Measurements from ENCODE around the gene CCDC157. TPM values are rescaled to one million over a fixed set of nuclear protein-coding genes. Genes with fewer than 3 reads are reported as not detected.
"Not testable (repeated sequence)": the region's sequence is repeated elsewhere in the genome, so short reads cannot be mapped to it uniquely, and the experiment has no call there.

Gene CCDC157
- total RNA-seq, 1 donor = 1.3 TPM

- DNase-seq (ENCODE audit: low read depth) = no peak
- TF ChIP-seq, protein P1, sequence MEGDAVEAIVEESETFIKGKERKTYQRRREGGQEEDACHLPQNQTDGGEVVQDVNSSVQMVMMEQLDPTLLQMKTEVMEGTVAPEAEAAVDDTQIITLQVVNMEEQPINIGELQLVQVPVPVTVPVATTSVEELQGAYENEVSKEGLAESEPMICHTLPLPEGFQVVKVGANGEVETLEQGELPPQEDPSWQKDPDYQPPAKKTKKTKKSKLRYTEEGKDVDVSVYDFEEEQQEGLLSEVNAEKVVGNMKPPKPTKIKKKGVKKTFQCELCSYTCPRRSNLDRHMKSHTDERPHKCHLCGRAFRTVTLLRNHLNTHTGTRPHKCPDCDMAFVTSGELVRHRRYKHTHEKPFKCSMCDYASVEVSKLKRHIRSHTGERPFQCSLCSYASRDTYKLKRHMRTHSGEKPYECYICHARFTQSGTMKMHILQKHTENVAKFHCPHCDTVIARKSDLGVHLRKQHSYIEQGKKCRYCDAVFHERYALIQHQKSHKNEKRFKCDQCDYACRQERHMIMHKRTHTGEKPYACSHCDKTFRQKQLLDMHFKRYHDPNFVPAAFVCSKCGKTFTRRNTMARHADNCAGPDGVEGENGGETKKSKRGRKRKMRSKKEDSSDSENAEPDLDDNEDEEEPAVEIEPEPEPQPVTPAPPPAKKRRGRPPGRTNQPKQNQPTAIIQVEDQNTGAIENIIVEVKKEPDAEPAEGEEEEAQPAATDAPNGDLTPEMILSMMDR (IDR thresholded peaks at IDR 0.05; ENCODE audit: insufficient read depth, low read depth, low read length) = no peak
- H3K4me3 ChIP-seq (ENCODE audit: low read depth, low read length) = no peak overlapping the region
Measured at GRCh38 chr22:30332994-30333706, 23.7 kb upstream of the CCDC157 start.

DNA sequence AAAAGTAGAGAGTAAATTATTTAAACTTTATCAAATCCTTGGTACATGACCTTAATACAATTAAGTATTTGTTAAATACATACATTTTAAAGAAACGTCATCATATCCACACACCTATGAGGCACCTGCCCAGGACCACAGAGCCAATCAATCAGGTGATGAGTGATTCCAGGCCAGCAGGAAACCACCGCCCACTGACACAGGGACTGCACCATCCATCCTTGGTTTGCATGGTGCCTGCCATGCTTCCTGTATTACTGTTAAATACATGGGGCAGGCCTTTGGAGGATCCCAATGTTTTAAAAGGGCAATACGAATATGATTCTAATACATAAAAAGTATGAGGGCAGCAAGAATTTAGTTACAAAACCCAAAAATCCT is 23.1 kb upstream of the CCDC157 start:
- H3K4me3 ChIP-seq (ENCODE audit: low read depth, low read length) = no peak overlapping the region
- no peak for DNase-seq (ENCODE audit: low read depth)
- TF ChIP-seq, protein P1 (IDR thresholded peaks at IDR 0.05; ENCODE audit: insufficient read depth, low read depth, low read length) = no peak

GRCh38 chr22:30334646-30335045 is 22.2 kb upstream of the CCDC157 start:
- no peak overlapping the region for H3K4me3 ChIP-seq (ENCODE audit: low read depth, low read length)
- DNase-seq (ENCODE audit: low read depth) = no peak
- TF ChIP-seq, protein P1 (IDR thresholded peaks at IDR 0.05; ENCODE audit: insufficient read depth, low read depth, low read length) = no peak

DNA sequence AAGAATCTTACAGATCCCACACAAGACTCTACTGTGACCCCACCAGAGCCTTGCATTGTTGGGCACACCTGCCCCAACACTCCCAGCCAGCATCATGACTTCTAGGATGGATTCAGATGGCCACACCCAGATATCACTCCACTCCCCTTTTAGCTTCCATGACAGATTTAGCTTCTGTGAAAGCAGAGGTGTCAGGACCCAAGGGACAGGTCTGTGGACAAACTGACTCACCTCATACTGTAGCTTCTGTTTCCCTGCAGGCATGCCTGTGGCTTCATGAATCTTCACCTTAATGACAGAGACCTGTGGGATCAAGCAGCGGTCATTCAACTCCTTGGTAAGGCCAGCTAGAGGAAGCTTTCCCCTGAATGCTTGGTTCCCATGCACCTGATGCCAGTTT is 21.6 kb upstream of the CCDC157 start:
- TF ChIP-seq, protein P1 (IDR thresholded peaks at IDR 0.05; ENCODE audit: insufficient read depth, low read depth, low read length) = no peak
- no peak for DNase-seq (ENCODE audit: low read depth)
- H3K4me3 ChIP-seq (ENCODE audit: low read depth, low read length) = no peak overlapping the region

DNA sequence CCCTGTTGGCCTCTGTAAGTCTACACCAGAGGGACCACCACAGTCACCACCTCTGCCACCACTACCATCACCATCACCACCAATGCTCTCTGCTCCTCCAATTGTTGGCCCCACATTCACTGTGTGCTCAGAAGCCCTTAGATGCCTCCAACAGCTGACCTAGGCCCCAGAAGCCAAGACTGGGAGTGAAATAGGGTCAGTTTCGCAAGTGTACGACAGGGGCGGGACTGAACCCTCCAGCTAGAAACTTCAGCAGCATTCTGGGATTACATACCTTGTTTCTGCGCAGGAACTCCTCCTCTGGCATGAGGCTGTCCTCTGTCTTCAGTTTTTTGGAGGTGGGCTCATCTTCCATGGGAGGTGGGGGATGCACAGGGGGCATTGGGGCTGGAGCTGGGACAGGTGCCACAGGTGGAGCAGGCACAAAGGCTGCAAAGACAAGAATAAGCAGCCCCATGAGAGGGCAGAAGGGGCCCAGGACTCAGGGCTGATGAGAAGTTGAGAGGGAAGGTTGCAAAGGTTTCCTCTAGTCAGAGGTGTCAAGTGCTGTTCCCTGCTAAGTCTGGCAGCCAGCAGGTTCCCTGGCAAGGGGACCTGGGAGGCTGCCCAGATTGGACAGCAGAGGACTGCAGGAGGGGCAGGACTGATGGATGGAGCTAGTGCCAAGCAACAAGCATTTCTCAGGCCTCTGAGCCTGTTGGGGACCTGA is 19.9 kb upstream of the CCDC157 start:
- no peak for DNase-seq (ENCODE audit: low read depth)
- TF ChIP-seq, protein P1 (IDR thresholded peaks at IDR 0.05; ENCODE audit: insufficient read depth, low read depth, low read length) = no peak
- no peak overlapping the region for H3K4me3 ChIP-seq (ENCODE audit: low read depth, low read length)

- no peak for DNase-seq (ENCODE audit: low read depth)
Measured at GRCh38 chr22:30337461-30337778, 19.4 kb upstream of the CCDC157 start.

DNA sequence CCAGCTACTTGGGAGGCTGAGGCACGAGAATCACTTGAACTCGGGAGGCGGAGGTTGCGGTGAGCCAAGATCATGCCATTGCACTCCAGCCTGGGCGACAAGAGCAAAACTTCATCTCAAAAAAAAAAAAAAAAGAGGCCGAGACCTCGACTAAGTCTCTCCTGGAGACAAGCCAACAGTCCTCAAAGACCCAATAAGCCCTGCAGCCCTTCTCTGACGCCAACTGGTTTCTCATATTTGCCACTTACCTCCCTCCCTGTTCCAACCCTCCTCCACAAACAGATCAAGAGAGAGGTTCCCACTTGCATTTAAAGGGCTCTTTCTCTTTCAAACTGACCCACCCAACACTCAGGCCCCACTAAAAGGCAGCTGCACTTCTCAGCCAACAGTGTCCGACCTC is 18.5 kb upstream of the CCDC157 start:
- not testable (repeated sequence) for H3K4me3 ChIP-seq (ENCODE audit: low read depth, low read length); DNase-seq (ENCODE audit: low read depth)

More at GRCh38 chr22:30337461-30337778, 19.4 kb upstream of the CCDC157 start:
- no peak overlapping the region for H3K4me3 ChIP-seq (ENCODE audit: low read depth, low read length)
- TF ChIP-seq, protein P1 (IDR thresholded peaks at IDR 0.05; ENCODE audit: insufficient read depth, low read depth, low read length) = no peak

Measured in fibroblast of villous mesenchyme (primary cell).